Astrocyte of the hippocampus (primary cell): Measurements from ENCODE around the gene FGGY.
"Not testable (repeated sequence)": the region's sequence is repeated elsewhere in the genome, so short reads cannot be mapped to it uniquely, and the experiment has no call there.

Experiments
- DNase-seq: peaks from one replicate; pipeline ENCODE4 v3.0.0; 2011; ENCODE audit warnings: low read depth, low spot score

FGGY gene

DNA sequence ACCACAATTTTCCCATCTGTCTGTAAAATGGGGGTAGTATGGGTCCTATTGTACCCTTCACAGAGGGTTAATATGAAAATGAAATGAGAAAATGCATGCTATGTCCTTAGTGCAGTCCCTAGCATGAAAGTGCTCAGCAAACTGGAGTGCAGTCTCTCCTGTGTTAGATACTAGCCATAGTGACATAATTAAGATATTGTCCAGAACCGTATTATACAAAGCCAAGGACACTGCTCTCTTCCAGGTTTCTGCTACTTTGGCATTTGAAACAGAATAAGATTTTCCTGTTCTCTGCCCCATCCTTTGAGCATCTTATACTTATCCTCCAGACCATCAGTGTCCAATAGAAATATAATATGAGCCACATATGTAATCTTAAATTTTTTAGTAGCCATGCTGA lies 213.4 kb downstream of the FGGY start:
- no peak for DNase-seq

DNA sequence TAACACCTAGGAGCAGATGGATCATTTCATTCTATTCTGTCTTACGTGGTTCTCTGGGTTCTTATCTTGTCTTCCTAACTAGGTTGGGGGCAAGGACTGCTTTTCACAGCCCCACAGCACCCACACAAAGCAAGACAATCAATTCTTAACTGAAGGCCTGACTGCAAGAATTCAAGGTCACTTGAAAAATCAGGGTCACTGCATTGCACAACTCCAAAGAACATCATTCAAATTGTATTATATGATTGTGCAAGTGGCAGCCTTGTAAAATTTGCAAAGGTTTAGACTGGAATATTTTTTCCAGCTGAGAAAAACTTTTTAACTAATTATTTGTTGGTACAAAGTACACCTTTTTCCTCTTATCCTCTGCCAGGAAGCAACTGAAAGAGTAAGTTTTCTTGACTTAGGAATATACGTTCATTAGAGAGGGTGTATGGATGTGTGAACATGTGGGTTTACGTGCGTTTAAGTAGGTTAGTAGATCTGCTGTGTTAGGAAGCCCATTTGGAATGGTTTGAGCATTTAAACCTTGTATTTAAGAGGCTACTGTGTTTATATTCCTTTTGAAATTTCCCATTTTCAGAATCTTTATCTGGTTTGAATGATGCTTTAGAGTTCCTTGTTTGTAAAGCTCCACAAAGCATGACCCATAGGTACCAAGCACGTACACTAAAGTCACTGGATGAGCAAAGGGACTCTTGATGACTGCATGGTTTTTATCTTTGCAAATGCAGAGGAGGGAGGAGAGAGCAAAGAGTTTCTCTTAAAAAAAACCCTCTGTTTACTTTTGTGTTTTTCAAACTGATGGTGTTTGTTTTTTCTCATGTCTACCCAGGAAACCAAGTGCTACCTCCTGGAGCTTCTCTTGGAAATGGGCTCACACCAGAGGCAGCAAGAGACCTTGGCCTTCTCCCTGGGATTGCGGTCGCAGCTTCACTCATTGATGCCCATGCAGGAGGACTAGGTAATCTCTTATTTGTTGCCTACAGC lies 214.9 kb downstream of the FGGY start:
- DNase-seq, result no peak

DNA sequence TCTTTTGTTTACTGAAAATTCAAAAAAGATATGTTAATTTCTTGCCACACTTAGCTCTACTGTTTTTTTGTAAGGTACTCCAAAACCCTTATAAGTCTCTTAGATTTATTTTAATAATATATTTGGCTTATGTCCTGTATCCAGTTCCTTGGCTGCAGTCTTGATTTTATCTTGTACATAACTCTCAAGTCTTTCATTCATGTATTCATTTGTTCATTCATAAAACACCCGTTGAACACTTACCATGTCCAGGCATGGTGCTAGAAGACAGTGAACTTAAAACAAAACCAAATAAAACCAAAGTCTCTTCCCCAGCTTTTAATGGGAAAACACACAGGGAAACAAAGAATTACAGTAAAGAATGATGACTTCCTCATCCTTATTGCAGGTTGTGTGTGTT lies 215.8 kb downstream of the FGGY start:
- no peak for DNase-seq

DNA sequence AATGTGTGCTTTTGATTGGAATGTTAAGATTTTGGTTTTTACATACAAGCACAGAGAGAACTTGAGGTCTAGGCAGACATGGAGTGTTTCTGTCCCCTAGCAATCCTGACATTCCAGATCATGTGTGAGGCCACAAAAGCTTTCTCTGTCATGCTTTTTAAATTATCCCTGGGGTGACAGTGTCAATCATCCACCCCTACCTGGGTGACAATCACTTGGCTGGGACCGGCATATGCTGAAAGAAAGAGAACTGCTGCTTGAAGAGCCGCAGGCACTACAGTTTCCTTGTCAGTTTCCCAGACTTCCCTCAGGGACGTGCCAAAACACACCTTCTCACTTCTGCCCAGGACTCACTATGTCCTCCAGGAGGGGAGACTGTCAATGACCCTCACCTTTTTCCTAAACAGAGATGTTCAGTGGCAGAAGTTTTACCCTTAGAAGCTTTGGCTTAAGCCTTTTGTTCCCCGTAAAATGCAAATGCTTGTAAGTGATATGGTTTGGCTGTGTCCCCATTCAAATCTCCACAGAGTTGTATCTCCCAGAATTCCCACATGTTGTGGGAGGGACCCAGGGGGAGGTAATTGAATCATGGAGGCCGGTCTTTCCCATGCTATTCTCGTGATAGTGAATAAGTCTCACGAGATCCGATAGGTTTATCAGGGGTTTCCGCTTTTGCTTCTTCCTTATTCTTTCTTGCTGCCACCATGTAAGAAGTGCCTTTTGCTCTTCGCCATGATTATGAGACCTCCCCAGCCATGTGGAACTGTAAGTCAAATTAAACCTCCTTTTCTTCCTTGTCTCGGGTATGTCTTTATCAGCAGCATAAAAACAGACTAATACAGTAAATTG lies 217.4 kb downstream of the FGGY start:
- peak; percentile 28 for DNase-seq

DNA sequence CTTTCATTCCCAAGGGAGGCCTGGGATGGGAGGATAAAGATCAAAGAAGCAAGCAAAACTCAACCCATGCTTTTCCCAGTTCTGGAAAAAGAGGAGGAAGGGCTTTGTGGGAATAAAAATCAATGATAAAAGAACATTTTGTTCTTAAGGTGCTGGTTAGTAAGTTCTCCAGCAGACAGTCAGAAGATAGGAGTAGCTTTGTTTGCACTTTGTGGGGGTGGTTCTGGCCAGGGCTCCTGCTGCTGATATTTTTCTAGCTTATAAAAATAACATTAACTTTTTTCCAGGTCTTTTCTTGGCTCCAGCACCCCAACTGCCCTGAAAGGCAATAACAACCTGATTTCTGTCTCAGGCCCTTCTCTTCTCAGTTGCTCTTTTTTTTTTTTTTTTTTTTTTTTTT lies 220.0 kb downstream of the FGGY start:
- no peak for DNase-seq

DNA sequence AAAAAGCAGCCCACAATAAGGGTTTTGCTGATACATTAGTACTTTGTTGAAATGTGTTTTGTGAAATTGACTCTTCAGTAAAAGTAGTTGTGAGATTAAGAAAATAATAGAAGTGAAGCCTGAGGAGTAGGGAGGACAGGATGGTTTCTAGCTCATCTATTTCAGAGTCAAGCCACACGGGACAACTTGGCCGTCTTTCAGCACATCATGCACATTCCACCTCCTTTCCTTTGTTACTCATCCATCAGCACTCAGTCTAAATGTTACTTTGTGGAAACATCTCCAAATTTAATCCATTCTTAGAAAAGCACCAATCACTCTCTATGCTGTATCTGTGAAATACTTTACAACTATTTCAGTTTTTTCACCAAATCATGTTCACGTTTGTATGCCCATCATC lies 223.3 kb downstream of the FGGY start:
- no peak for DNase-seq

DNA sequence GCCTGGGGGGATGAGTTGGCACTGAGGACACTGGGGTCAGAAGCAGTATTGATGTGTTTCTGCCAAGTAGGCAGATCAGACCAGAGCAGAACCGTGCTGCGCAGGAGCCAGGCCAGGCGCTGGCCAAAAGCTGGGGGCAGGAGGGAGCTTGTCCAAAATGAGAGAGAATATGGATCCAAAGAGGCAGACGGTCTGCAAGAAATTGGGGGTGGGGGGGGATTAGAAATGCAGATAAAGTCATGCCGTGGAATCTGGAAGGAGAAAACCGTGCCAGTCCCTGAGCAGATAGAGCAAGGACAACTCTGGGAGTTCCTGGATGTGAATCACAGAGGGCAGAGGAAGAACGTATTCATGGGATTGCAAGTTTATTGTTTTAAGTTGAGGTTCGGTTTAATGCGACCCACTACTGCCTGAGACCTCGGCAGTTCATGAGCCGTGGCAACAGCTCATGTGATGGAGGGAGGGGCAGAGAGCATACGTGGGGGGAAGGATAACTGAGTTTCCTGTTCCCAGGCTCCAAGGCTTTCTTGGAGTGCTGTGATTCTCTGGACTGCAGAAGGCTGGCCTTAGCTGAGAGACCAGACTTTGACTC lies 224.0 kb downstream of the FGGY start:
- DNase-seq, result no peak

DNA sequence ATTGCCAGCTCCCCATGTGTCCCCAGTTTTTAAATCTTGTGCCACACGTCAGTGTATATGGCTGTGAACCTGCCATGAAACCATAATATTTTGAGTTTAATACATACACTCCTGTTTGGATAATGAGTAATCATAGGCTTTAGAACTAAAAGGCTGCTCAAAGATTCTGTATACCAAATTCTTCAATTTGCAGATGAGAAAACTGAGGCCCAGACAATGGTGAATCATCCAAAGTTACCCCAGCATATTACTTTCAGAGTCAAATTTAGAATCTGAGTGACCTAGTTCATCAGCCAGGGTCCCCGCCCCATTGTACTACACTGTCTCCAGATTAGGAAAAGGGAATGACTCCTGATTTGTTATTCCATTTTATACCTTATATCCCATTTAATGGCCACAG lies 224.6 kb downstream of the FGGY start:
- no peak for DNase-seq

DNA sequence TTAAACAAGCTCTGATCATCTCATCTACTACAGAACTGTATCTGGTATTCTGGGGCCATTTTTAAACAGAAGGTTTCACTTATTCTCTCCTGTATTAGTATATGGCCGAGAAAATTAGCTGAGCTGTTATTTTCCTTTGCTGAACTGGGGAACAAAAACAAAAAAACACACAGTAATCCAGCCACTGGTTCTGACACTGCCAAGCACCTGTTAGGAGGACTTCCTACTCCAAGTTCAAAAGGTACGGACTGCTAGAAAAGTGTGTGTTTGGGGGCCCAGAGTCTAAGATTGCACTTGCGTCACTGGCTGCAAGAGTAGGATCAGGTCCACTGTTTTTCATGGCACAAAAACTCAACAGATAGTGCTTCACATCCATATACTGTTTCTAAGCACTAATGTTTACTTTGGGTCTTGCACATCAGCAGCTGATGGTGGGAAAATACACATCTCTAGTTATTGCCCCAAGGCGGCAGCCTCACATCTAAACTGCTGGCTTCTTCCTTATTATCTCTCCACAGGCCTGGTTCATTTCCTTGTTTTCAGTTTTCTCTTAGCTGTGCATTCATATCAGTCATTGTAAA lies 226.1 kb downstream of the FGGY start:
- no peak for DNase-seq

DNA sequence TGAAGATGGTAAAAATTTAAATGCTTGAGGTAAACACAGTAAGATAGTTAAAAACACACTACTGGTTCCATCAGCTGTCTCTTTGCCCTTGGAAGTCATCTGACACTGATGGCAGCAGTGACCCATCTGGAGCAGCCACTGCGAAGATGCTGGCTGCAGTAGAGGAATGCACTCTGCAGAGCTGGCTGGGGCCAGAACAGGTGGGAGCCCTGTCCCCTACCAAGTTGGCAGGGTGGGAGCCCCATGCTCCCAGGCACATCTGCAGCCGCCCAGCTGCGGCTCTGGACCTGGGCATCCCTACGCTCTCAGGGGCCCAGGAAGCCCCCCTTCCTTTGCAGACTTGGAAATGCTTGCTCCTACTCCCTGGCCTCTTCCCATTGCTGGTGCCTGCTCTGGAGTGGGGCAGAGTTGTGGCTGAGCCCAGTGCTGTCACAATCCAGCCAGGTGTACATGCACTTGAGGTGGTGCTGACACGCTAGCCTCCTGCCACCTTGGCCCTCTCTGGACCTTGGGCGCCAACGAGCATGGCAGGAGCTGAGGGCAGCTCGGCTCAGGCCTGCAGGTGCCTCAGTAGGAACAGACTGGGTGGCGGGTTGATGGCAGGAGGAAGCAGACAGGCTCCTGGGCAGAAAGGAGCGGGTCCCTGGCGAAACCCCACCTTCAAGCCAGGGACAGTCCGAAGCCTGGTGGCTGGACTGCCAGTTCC lies 227.0 kb downstream of the FGGY start:
- DNase-seq, result no peak

DNA sequence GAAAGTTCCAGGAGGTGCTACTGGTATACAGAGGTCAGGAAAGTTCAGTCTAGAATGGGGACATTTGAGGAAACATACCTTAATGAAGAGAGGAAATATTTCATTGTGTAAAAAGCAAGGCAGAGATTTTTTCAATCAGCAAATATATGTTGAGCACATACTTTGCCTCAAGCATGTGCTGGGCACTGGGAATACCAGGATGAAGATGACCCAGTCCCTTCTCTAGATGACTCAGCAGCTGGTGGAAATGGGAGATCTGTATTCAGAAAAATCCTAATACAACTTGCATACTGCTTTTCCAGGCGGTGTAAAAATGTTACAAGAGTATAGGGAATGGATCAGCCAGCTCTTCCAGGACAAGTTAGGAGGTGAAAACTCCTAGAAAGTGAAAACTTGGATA lies 229.3 kb downstream of the FGGY start:
- no peak for DNase-seq

DNA sequence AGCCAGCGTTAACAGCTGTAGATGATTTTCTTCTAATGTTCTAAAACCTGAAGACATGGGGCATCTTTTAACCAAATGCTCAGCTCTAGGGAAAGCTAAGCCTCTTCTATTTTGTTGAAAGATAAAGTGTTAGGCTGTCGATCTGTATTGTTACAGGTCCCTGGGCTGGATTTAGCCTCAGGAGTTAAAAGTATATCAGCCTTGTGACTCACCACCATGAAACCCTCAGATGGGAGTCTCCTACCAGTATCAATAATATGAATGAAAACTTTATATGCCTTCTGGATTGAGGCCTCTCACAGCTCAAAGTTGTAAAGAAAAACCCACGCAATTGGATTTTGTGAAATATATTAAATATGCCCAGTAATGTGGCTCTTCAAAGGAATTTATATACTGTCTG lies 231.6 kb downstream of the FGGY start:
- DNase-seq, result no peak

DNA sequence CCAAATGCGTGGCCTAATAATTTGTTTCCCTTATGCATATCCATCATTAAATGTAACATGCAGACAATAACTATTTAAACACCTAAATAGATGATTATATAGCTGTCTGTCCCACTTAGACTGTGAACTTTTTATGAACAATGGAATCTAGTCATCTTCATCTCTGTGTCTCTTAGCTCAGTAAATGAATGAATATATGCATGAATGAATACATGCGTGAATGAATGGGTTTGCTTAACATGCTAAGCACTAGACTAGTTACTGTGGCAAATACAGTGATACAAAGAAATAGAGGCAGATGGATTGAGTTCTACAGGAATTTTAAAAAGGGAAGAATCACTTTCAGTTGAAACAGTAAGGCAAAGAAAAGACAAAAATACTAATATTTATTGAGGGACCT lies 232.0 kb downstream of the FGGY start:
- DNase-seq, result no peak

DNA sequence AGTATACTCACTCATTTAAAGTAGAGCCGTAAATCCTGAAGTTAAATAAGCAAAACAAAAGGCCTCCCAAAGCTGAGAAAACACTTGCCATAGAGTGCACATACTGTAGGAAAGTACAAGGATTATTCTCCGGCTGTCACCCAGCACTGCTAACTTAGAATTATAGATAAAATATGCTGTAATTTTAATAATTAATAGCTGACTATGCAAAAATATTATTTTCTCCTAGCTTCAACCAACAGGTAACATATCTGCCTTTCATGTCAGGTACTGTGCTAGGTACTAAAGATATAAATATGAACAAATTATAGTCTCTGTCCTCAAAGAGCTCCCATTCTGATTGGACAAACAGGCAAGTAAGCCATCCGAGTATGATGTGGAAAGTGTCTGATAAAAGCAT lies 233.2 kb downstream of the FGGY start:
- no peak for DNase-seq

DNA sequence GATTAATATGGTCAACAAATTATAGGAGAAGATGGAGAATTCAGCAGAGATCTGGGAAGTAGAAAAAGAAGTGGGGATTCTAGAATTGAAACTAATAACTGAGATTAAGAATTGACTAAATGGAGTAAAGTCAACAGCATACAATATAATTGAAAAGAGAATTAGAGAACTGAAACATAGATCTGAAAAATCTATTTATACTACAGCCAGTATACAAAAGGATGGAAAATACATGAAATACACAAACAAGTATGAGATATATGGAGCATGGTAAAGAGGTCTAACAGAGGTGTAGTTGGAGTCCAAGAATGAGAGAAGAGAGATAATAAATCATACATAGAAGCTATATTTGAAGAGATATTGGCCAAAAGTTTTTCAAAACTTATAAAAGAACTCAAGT lies 235.2 kb downstream of the FGGY start:
- DNase-seq, result no peak

DNA sequence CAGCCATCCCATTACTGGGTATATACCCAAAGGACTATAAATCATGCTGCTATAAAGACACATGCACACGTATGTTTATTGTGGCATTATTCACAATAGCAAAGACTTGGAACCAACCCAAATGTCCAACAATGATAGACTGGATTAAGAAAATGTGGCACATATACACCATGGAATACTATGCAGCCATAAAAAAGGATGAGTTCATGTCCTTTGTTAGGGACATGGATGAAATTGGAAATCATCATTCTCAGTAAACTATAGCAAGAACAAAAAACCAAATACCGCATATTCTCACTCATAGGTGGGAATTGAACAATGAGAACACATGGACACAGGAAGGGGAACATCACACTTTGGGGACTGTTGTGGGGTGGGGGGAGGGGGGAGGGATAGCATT lies 241.6 kb downstream of the FGGY start:
- DNase-seq, result not testable (repeated sequence)

DNA sequence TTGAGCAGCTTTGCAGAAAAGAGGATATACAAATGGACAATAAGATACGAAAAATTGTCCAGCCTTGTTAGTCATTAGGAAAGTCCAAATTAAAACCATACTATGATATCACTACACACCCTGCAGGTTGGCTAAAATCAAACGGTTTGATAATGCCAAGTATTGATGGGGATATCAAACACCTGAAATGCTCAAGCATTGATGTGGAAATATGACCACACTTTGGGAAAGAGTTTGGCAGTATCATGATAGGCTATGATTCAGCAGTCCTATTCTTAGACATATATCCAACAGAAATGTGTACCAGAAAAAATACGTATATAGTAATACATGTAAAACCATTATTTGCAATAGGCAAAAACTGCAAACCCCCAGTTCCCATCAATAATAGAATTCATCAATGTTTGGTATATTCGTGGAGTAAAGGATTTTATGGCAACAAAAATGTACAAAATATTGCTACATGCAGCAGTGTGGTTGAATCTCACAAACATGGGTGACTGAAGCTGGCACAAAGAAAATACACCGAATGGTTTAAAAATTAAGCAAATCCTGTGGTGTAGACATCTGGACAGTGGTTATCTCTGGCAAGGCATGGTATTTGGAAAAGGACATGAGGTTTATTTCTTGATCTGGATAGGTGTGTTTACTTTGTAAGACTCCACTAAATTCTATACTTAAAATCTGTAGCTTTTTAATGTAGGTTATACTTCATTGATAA lies 243.2 kb downstream of the FGGY start:
- DNase-seq, result no peak

DNA sequence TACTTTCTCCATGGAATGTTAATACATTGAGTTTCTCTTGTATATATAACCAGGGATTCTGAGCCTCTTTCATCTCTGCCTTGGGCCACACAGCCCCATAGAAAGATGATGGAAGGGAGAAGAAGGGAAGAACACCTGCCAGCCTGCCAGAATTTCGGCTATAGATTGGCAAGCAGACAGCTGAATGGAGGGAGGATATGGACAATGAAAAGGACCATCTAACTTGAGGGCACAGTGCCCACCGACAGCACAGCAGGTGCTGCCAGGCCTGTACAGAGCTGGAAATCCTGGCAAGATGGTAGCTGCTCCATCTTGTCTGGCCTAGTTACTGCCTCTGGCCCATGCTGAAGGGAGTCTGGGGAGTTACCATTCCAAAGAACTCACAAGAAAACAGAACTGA lies 244.3 kb downstream of the FGGY start:
- no peak for DNase-seq

DNA sequence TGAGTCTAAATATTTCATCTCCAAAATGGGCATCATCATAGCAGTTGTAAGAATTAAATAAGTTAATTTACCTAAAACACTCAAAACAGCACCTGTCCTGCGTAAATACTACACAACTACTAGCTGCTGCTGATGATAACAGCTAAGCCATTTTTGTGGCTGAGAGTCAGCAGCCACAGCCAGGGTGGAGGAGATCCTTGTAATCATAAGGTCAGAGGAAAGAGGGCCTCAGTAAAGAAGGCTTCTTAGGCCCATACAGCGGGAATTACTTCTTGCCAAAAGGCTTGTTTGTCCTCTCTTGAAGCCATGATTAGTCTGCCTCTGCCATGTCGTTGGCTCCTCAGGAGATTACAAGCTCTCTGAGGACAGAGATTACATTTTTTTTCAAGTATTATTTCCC lies 245.0 kb downstream of the FGGY start:
- peak; percentile 26 for DNase-seq

DNA sequence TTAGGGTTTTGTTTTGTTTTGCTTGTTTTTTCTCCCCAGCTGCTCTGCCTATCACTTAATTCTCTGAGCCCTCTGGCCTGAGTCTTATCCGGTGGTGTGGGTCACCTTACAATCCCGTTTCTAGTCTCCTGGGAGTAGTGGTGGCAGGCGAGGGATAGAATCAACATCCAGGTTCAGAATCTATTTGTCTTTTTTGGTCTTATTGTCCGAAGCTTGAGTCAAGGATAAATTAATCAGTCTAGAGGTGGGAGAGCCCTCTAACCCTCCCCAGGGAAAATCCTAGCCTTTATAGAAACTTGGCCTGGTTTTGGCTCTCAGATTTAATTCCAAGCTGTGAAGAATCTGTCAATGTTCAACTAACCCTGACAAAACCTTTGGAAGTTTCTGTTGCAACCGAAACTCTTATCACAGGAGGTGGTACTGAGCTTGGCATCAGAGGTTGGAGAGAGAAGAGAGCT lies 246.3 kb downstream of the FGGY start:
- no peak for DNase-seq
